BE2C (cell line): ENCODE data around the gene EEF1A2.

ENCODE experiments used
- DNase-seq: peaks from one replicate; pipeline ENCODE4 v3.0.0-alpha.2; 2020
- H3K27me3 ChIP-seq: fragments of 250-450 bp; sonication (Bioruptor Pico); 2 replicates; pipeline ENCODE4 v1.5.1; 2020; ENCODE audit warnings: mild to moderate bottlenecking
- H3K36me3 ChIP-seq: fragments of 250-450 bp; sonication (Bioruptor Pico); 2 replicates; pipeline ENCODE4 v1.5.1; 2020; ENCODE audit warnings: mild to moderate bottlenecking
- H3K4me1 ChIP-seq: fragments of 250-450 bp; sonication (Bioruptor Pico); 2 replicates; pipeline ENCODE4 v1.5.1; 2020
- H3K4me3 ChIP-seq: 2 replicates; pipeline ENCODE4 v1.5.1; 2011; ENCODE audit warnings: low read depth, low read length
- H3K9me3 ChIP-seq: fragments of 250-450 bp; sonication (Bioruptor Pico); 2 replicates; pipeline ENCODE4 v1.5.1; 2020
- TF ChIP-seq, protein P1 (sequence below): IDR thresholded peaks from 2 replicates; pipeline ENCODE4 v1.5.1; 2012; ENCODE audit warnings: mild to moderate bottlenecking, low read depth, low read length

Gene EEF1A2

DNA sequence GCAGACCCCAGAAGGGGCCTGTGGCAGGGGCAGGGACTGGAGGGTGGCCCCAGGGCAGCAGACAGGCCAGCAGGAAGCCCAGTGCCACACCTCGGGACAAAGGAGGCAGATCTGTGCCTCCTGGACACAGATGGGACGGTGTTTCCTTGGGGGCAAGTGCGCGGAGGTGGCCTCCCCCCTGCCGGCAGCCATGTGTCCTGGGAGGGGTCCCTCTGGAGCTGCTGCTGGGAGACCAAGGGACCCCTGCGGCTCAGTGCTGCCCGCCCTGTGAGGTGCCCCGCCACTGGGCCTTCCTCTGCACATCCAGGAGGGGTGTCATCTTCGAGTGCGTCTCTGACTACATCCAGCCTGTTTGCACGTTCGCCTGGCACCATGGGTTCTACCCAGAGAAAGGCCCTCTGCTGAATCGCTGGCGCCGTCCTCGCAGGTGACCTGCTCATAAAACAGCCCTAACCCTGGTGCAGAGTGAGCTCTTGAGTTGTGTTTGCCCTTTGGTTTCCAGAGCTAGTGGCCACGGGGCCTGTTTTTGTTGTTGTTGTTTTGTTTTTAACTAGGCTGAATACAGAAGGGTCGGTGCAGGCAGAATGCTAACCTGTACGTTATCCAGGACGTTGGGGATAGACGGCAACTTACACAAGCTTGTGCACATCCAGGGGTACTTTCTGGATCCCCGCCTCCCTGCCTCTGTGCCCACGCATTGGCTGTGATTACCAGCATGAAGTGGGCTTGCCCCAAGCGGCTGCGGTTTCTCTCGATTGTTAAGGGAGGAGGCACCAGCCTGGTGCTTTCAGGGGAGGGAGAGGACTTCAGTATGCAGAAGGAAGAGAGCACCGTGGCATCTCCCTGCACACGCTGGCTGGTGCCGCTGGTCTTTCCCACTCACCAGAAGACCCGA is 25.1 kb downstream of the EEF1A2 start:
- H3K36me3 ChIP-seq: no peaks in the 10 kb centered on the region
- TF ChIP-seq, protein P1, sequence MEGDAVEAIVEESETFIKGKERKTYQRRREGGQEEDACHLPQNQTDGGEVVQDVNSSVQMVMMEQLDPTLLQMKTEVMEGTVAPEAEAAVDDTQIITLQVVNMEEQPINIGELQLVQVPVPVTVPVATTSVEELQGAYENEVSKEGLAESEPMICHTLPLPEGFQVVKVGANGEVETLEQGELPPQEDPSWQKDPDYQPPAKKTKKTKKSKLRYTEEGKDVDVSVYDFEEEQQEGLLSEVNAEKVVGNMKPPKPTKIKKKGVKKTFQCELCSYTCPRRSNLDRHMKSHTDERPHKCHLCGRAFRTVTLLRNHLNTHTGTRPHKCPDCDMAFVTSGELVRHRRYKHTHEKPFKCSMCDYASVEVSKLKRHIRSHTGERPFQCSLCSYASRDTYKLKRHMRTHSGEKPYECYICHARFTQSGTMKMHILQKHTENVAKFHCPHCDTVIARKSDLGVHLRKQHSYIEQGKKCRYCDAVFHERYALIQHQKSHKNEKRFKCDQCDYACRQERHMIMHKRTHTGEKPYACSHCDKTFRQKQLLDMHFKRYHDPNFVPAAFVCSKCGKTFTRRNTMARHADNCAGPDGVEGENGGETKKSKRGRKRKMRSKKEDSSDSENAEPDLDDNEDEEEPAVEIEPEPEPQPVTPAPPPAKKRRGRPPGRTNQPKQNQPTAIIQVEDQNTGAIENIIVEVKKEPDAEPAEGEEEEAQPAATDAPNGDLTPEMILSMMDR: no peak
- no peaks in the 10 kb centered on the region for H3K9me3 ChIP-seq
- no peak for DNase-seq
- H3K27me3 ChIP-seq: peaks cover 33% of the 10 kb centered on the region
- H3K4me3 ChIP-seq: no peak overlapping the region
- peaks cover 6% of the 10 kb centered on the region for H3K4me1 ChIP-seq

DNA sequence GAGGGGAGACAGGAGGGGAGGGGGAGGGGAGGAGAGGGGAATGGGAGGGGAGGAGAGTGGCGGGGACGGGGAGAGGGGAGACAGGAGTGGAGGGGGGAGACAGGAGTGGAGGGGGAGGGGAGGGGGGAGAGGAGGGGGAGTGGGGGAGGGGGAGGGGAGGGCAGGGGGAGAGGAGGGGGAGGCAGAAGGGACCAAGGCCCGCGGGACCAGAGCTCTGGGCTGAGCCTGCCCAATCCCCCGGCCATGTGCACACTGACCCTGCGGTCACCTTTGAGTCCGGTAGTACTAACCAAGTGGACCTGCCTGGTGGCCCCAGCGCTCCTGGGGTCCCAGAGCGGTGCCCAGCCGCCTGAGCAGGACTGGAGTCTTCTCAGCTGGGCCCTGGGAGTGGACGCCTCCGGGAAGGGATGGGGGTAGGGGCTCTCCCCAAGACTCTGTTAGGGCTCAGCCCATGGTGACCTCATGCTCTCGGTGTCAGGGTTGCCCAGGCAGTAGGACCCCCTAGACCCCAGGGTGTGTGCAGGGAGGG is 26.0 kb downstream of the EEF1A2 start:
- H3K9me3 ChIP-seq: no peaks in the 10 kb centered on the region
- no peaks in the 10 kb centered on the region for H3K36me3 ChIP-seq
- H3K4me3 ChIP-seq: no peak overlapping the region
- no peak for DNase-seq
- TF ChIP-seq, protein P1: no peak
- peaks cover 33% of the 10 kb centered on the region for H3K27me3 ChIP-seq
- H3K4me1 ChIP-seq: peaks cover 6% of the 10 kb centered on the region

DNA sequence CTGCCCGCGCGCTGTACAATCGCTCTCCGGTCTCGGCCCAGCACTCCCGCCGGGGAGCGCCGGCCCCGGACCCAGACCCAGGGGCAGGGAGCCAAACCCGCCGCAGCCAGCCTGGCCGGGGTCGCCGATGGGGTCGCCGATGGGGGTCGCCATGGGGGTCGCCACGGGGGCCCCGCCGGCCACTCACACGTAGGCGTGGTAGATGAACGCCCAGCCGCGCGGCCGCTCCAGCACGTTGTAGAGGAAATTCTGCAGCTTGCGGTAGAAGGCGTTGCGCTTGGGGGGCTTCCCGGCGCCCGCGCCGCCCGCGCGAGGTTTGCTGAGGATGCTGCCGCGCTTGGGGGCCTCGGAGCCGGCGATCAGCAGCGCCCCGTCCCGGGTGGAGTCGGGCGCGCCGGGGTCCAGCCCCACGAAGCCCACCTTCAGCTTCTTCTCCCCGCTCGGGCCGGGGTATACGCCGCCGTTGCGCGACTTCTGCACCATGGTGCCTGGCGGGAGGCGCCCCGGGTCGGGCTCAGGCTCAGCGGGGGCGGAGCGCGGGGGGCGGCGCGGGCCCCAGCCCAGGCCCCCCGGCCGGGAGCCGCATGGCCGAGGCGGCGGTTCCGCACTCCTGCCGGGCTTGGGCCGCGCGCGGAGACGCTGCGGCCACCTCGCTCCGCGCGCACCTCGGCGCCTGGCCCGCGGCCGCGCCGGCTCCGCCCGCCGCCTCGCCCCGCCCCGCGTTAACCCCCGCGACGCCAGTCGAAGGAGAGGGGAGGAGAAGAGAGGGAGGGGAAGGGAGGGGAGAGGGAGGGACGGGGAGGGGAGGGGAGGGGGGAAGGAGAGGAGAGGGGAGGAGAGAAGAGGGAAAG is 26.7 kb downstream of the EEF1A2 start, which contains the start of gene KCNQ2:
KCNQ2 (minus strand) TSS at position 675 of the 851 bp plus-strand sequence; CDS start at position 483, 192 bp downstream.
- TF ChIP-seq, protein P1: no peak
- Histone ChIP-seq H3K36me3 (no peaks in the 10 kb centered on the region), H3K4me3 (peak within 1 kb of the TSS; percentile 65), H3K4me1 (peaks cover 6% of the 10 kb centered on the region), H3K9me3 (no peaks in the 10 kb centered on the region), H3K27me3 (peaks cover 33% of the 10 kb centered on the region)
- no peak for DNase-seq

DNA sequence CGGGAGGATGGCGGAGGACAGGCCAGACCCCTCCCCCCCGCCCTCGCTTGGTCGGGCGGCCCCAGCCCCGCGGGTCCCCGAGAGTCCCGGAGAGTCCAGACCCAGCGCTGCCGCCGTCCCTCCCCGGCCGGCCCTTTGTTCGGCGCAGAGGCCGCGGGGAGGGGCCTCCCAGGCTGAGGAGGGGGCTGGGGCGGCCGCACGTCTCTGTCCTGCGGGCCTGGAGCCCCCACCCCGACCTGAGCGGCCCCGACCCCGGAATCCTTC is 27.2 kb downstream of the EEF1A2 start:
- no peaks in the 10 kb centered on the region for H3K9me3 ChIP-seq
- peaks cover 6% of the 10 kb centered on the region for H3K4me1 ChIP-seq
- H3K27me3 ChIP-seq: peaks cover 33% of the 10 kb centered on the region
- no peaks in the 10 kb centered on the region for H3K36me3 ChIP-seq
- DNase-seq: no peak
- H3K4me3 ChIP-seq: peak overlapping the region; percentile 65
- TF ChIP-seq, protein P1: no peak

DNA sequence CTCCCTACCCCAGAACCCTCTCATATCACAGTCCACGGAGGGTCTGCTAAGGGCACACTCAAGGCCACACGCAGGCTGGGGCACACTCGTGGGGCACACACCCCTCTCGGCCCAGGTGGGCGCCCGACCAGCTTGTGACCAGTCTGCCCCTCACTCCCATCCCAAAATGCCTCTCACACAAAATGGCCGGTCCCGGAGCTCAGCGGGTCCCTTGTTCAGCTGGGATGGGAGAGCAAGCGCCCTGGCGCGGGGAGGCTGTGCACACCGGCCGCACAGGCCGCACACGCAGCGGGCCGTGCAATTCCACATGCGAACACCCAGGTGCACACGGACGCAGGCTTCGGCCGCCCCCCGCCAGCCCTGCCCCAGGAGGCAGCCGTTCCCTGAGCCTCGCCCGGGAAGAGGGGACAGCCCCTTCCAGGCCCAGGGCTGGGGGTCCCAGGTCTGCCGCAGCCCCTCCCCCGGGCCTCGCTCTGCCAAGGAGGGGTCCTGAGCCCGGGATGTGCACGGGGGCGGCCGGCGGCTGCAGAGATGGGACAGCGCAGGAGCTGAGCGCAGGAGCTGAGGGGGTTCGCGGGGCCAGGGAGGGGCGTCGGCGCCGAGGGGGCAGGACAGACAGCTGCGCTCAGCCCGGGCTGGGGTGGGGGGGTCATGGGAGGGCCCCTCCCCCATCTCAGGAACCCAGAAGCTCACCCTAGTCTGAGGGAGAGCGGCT is 27.7 kb downstream of the EEF1A2 start:
- Histone ChIP-seq H3K4me1 (peaks cover 6% of the 10 kb centered on the region), H3K36me3 (no peaks in the 10 kb centered on the region), H3K4me3 (peak overlapping the region; percentile 65), H3K27me3 (peaks cover 33% of the 10 kb centered on the region), H3K9me3 (no peaks in the 10 kb centered on the region)
- DNase-seq: no peak
- TF ChIP-seq, protein P1: no peak
